HCT116 (cell line): ENCODE measurements around the gene KRT7. TPM values are rescaled to one million over a fixed set of nuclear protein-coding genes. Genes with fewer than 3 reads are reported as not detected.

Source experiments
- CEBPB ChIP-seq: IDR thresholded peaks from 2 replicates; pipeline ENCODE4 v1.6.1; 2012; ENCODE audit warnings: low read depth
- EGR1 ChIP-seq: IDR thresholded peaks from 2 replicates; pipeline ENCODE4 v1.6.1; 2012; ENCODE audit warnings: low read depth
- EZH2phosphoT487 ChIP-seq: fragments of 200-600 bp; IDR thresholded peaks from 2 replicates; pipeline ENCODE4 v1.6.1; 2018; ENCODE audit warnings: antibody characterized with exemption, borderline replicate concordance
- FOSL1 ChIP-seq: IDR thresholded peaks from 2 replicates; pipeline ENCODE4 v1.6.1; 2012; ENCODE audit warnings: low read depth
- JUND ChIP-seq: IDR thresholded peaks from 2 replicates; pipeline ENCODE4 v1.6.1; 2012
- POLR2A ChIP-seq: IDR thresholded peaks from 2 replicates; pipeline ENCODE4 v1.7.0; 2011; ENCODE audit warnings: borderline replicate concordance; ENCODE audit not compliant: insufficient read depth, insufficient read length; ENCODE audit errors: extremely low read depth
- RAD21 ChIP-seq: IDR thresholded peaks from 2 replicates; pipeline ENCODE4 v1.6.1; 2012; ENCODE audit warnings: low read depth, mild to moderate bottlenecking
- SIN3A ChIP-seq: IDR thresholded peaks from 2 replicates; pipeline ENCODE4 v1.6.1; 2012; ENCODE audit warnings: low read depth
- SP1 ChIP-seq: IDR thresholded peaks from 2 replicates; pipeline ENCODE4 v1.6.1; 2012; ENCODE audit warnings: low read depth
- TCF7L2 ChIP-seq: IDR thresholded peaks from 2 replicates; pipeline ENCODE4 v1.7.0; 2011; ENCODE audit warnings: borderline replicate concordance, inconsistent platforms; ENCODE audit not compliant: insufficient read depth, insufficient read length; ENCODE audit errors: extremely low read depth
- YY1 ChIP-seq: IDR thresholded peaks from 2 replicates; pipeline ENCODE4 v1.6.1; 2011; ENCODE audit warnings: low read length, low read depth, moderate library complexity, mild to moderate bottlenecking; ENCODE audit not compliant: insufficient replicate concordance; ENCODE audit errors: extremely low read depth
- ZNF274 ChIP-seq: fragments of 200-500 bp; sonication (Bioruptor generic); IDR thresholded peaks from 2 replicates; pipeline ENCODE4 v1.6.1; 2014; ENCODE audit warnings: mild to moderate bottlenecking, low read depth, low read length, inconsistent platforms
- total RNA-seq: library from RNA; stranded (reverse); gene quantifications from one replicate; pipeline ENCODE4 v1.2.1, GENCODE V29; 2021; ENCODE audit not compliant: unreplicated experiment
- TF ChIP-seq, protein P1 (sequence below): IDR thresholded peaks from 2 replicates; pipeline ENCODE4 v1.6.1; 2011; ENCODE audit warnings: mild to moderate bottlenecking, low read length, moderate library complexity; ENCODE audit not compliant: insufficient replicate concordance; ENCODE audit errors: extremely low read depth
- TF ChIP-seq, protein P2 (sequence below): IDR thresholded peaks from 2 replicates; pipeline ENCODE4 v1.6.1; 2012

Gene KRT7
- total RNA-seq, 1 experiment from 2014 or later, result 72.6 TPM

DNA sequence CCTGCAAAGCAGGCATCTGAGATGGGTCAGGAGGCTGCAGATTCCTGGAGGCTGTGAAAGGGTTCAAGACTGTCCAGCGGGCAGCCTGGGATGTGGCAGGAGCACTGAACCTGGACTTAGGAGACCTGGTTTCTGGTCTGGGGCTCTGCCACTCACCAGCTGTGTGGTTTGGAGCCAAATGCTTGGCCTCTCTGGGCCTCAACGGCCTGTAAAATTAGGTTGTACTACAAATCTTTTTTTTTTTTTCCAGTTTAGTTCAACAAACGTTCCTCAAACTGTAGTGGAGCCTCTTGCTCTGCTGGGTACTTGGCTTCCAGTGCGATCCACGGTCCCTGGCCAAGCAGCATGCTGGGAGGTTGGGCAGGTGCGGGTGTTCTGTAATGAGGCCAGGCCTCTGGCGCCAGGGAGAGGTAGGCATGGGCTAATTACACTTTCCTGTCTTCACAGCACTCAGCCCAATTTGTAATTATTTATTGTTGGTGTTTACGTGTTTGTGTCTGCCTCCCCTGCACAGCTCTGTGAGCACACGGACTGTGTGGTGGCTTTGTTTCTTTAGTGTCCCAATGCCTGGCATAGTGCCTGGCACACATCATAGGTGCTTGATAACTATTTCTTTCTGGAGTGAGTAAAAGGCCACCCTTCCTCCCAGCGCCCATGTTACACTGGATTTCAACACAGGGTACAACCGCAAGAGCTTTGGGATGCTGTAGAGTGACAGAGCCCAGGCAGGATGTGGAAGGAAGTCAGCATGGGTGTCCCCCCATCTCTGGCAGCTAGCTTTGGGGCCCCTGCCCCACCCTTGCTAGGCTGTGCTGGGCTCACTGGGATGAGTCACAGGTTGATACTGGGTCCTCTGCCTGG lies 35.4 kb upstream of the KRT7 start (continued):
- no peak for TF ChIP-seq EZH2phosphoT487
- TF ChIP-seq ZNF274, result no peak
- no peak for TF ChIP-seq FOSL1
- TF ChIP-seq, protein P1, sequence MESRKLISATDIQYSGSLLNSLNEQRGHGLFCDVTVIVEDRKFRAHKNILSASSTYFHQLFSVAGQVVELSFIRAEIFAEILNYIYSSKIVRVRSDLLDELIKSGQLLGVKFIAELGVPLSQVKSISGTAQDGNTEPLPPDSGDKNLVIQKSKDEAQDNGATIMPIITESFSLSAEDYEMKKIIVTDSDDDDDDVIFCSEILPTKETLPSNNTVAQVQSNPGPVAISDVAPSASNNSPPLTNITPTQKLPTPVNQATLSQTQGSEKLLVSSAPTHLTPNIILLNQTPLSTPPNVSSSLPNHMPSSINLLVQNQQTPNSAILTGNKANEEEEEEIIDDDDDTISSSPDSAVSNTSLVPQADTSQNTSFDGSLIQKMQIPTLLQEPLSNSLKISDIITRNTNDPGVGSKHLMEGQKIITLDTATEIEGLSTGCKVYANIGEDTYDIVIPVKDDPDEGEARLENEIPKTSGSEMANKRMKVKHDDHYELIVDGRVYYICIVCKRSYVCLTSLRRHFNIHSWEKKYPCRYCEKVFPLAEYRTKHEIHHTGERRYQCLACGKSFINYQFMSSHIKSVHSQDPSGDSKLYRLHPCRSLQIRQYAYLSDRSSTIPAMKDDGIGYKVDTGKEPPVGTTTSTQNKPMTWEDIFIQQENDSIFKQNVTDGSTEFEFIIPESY, result no peak
- no peak for TF ChIP-seq RAD21
- TF ChIP-seq YY1, result no peak
- no peak for TF ChIP-seq EGR1
- TF ChIP-seq CEBPB, result no peak
- TF ChIP-seq POLR2A, result no peak
- no peak for TF ChIP-seq SP1
- TF ChIP-seq, protein P2, sequence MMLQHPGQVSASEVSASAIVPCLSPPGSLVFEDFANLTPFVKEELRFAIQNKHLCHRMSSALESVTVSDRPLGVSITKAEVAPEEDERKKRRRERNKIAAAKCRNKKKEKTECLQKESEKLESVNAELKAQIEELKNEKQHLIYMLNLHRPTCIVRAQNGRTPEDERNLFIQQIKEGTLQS, result no peak
- TF ChIP-seq SIN3A, result no peak
- no peak for TF ChIP-seq JUND
- no peak for TF ChIP-seq TCF7L2
